Body of pancreas (tissue), 4 donors: Measurements from ENCODE around the gene ACSF2. TPM values are rescaled to one million over a fixed set of nuclear protein-coding genes. Genes with fewer than 3 reads are reported as not detected.
A peak's percentile ranks its signal among the peaks of the same experiment; 100 is the strongest.

Experiments
- ATAC-seq: fragments of 150-250 bp; one replicate; pipeline ENCODE4 v1.9.1; 2016
- DNase-seq, 4 donors: peaks; one replicate each; pipeline ENCODE4 v3.0.0-alpha.2; 2019
- H3K27ac ChIP-seq, 4 donors: fragments of 200-600 bp; sonication (generic); 1 replicate in 3 of 4; 2 replicates in 1 of 4; pipeline versions ENCODE4 v1.5.1 to v1.6.1; 2016 to 2019; ENCODE audit warnings: mild to moderate bottlenecking in 1 of 4, mixed read lengths in 1 of 4, moderate library complexity in 1 of 4
- H3K27me3 ChIP-seq, 2 donors: fragments of 200-600 bp; sonication (generic); one replicate each; pipeline ENCODE4 v1.6.0; 2016; ENCODE audit warnings: mild to moderate bottlenecking in 1 of 2
- H3K36me3 ChIP-seq, 2 donors: fragments of 200-600 bp; sonication (generic); replicated peaks in 1 of 2; 2 replicates each; pipeline ENCODE4 v1.5.1; 2016; ENCODE audit warnings: low read depth in 2 of 2; ENCODE audit not compliant: insufficient read depth in 1 of 2
- H3K4me1 ChIP-seq: fragments of 200-600 bp; sonication (generic); one replicate; pipeline ENCODE4 v1.6.0; 2016
- H3K4me3 ChIP-seq, 2 donors: fragments of 200-600 bp; sonication (generic); 1 replicate in 1 of 2; 2 replicates in 1 of 2; pipeline ENCODE4 v1.5.1; 2016 to 2019
- H3K9me3 ChIP-seq, 3 donors: fragments of 200-600 bp; sonication (generic); 1 replicate in 2 of 3; 2 replicates in 1 of 3; pipeline ENCODE4 v1.5.1; 2016
- POLR2A ChIP-seq, 3 donors: fragments of 450-650 bp; IDR thresholded peaks; one replicate each; pipeline ENCODE4 v1.6.1; 2016; ENCODE audit warnings: antibody characterized with exemption in 3 of 3, mild to moderate bottlenecking in 2 of 3
- WGBS, 2 donors: methylation state at CpG; one replicate each; pipeline ENCODE4 v1.1.5; 2017; 5-methylcytosine and 5-hydroxymethylcytosine counted together
- intact Hi-C: fragments of 100-400 bp; cut with DNase I; formaldehyde crosslinking; loops from one replicate; pipeline ENCODE4 v1.15.1; 2023
- total RNA-seq, 2 donors: library from RNA; depleted of rRNA; stranded (reverse); fragments of >200 nt; gene quantifications; one replicate each; pipeline ENCODE4 v1.1.0, GENCODE V29; 2016
- TF ChIP-seq, protein P1 (sequence below), 7 experiments: fragments of 450-650 bp in 4 of 7; fragments of 200-600 bp in 3 of 7; sonication (generic) in 3 of 7; IDR thresholded peaks; one replicate each; pipeline ENCODE4 v1.5.1; 2016 to 2019; ENCODE audit warnings: antibody characterized with exemption in 7 of 7

ACSF2 gene
- total RNA-seq, 2 donors from 2014 or later: 18.7 to 120 TPM

DNA sequence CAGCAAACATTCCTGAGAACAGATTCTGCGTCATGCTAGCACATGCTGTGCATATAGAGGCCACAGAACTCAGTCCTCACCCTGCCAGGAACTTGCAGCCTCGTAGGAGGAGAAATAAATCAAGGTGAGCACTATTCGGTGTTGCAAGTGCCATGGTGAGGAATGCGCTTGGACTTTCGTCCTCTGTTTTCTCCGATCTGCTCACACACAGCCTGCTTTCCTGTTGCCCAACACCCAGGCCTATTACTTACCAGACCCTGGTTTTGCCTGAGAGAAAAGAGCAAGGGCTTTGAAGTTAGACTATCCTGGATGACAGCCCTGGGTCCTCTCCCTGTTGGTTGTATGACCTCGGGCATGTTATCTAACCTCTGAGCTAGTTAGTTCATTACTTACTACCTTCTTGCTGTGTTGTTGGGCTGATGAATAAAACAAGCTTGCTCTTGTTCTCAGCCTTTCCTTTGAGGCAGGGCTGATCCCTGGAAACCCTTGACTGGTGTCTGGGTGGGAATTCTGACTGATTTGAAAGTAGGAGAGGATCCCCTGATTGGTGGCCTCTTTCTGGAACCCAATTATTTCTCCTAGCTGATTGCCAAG is 2.9 kb downstream of the ACSF2 start:
- H3K9me3 ChIP-seq: no peaks in the 10 kb centered on the region
- H3K36me3 ChIP-seq: no peaks in the 10 kb centered on the region
- no peak for ATAC-seq
- no peak for TF ChIP-seq POLR2A (IDR thresholded peaks at IDR 0.05)
- TF ChIP-seq, protein P1, sequence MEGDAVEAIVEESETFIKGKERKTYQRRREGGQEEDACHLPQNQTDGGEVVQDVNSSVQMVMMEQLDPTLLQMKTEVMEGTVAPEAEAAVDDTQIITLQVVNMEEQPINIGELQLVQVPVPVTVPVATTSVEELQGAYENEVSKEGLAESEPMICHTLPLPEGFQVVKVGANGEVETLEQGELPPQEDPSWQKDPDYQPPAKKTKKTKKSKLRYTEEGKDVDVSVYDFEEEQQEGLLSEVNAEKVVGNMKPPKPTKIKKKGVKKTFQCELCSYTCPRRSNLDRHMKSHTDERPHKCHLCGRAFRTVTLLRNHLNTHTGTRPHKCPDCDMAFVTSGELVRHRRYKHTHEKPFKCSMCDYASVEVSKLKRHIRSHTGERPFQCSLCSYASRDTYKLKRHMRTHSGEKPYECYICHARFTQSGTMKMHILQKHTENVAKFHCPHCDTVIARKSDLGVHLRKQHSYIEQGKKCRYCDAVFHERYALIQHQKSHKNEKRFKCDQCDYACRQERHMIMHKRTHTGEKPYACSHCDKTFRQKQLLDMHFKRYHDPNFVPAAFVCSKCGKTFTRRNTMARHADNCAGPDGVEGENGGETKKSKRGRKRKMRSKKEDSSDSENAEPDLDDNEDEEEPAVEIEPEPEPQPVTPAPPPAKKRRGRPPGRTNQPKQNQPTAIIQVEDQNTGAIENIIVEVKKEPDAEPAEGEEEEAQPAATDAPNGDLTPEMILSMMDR (IDR thresholded peaks at IDR 0.05): no peak
- peak in 3 of 4 donors; percentile 14 to 41 (median 23) for DNase-seq
- H3K27ac ChIP-seq: peak overlapping the region in 2 of 4 donors; percentile 51 to 60
- H3K4me1 ChIP-seq: peaks cover 50% of the 10 kb centered on the region
- no peak overlapping the region for H3K4me3 ChIP-seq
- no peaks in the 10 kb centered on the region for H3K27me3 ChIP-seq
- intact Hi-C loops: no loop called here
- WGBS, 2 donors: 66 to 75% methylated on average over 7 of the region's 7 CpGs

DNA sequence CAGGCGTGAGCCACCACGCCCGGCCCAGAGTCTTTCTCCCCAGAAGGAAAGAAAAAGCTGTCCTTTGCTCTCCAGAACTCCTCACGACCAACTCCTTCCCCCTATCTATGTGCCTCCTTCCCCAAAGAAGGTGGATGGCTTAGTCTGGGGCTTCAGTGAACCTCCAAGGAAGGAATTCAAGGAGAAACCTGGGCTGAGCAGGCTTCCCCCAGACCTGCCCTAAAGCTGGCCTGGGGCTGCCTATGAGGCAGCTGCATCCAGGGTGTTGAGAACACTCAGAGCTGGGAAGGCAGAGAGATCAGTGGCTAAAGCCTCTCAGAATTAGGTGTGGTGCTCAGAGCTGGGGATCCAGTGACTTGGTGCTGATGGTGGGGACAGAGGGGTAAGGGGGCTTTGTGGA is 3.8 kb downstream of the ACSF2 start:
- Histone ChIP-seq H3K27ac (peak overlapping the region in 2 of 4 donors; percentile 15 to 24), H3K4me3 (no peak overlapping the region), H3K9me3 (no peaks in the 10 kb centered on the region), H3K36me3 (no peaks in the 10 kb centered on the region), H3K27me3 (no peaks in the 10 kb centered on the region), H3K4me1 (peaks cover 42% of the 10 kb centered on the region)
- 80 to 88% methylated on average over 4 of the region's 4 CpGs for WGBS, 2 donors
- intact Hi-C loops: no loop called here
- DNase-seq (no peak), ATAC-seq (no peak)
- TF ChIP-seq, protein P1 (IDR thresholded peaks at IDR 0.05): no peak
- no peak for TF ChIP-seq POLR2A (IDR thresholded peaks at IDR 0.05)

DNA sequence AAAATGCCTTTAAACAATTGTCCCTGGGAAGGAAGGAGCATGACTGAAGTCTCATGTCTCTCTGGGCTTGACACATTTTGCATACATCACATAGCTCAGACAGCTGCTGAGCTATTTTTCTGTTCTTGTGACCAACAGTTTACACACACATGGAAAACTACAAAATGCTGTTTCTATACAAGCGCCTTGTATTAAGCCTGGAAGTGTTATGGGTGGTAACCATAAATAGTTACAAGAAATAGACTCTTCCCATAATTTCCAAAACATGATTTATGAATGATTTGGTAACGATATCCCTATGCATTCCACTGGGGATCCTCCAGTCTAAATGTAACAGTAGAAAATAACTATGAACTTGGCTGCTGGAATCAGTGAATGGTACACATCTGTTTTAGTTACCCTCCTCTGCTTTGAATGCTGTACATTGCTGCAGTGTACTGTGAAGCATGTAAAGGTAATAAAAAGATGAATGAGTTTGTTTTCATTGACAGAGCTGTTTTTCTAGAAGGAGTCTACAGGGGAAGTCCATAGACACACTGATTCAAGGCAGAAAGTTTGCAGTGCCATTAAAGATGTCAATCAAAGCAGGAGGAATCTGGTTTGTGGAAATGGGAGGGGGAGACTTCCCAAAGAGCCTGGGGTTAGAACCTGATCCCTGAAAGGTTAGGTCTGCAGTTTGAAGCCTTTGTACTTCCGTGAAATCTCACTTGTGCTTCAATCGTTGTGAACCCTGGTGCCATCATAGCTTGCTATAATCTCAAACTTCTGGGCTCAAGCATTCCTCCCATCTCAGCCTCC is 5.0 kb downstream of the ACSF2 start:
- ATAC-seq: no peak
- no peak for DNase-seq
- H3K4me3 ChIP-seq: no peak overlapping the region

DNA sequence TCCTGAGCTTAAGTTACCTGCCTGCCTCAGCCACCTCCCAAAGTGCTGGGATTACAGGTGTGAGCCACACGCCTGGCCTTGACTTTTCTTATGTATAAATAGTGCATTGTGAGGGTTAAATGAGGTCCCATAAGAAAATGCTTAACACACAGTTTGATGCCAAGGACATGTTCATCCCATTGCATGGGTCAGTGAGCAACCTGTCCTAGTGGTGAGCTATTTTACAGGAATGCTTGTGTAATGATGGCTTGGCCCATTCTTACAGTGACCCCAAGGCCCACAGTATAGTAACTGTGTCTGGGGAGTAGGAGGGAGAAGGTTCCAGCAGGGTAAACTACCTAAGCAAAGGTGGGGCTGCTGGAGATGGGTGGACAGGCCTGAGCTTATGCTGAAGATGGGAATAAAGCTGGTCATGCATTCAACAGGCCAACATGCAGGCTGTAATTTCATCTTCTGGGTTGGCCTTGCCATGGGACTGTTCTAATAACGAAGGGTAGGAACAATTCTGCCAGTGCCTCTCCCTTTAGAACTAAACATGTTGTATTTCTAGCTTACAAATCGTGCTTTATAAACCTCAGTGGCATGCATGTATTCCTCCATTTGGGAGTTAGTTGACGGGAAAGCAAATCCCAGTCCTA is 6.2 kb downstream of the ACSF2 start:
- H3K36me3 ChIP-seq: no peaks in the 10 kb centered on the region
- TF ChIP-seq, protein P1 (IDR thresholded peaks at IDR 0.05): no peak
- TF ChIP-seq POLR2A (IDR thresholded peaks at IDR 0.05): no peak
- intact Hi-C loops: no loop called here
- H3K4me1 ChIP-seq: peaks cover 22% of the 10 kb centered on the region
- no peak for DNase-seq
- no peak overlapping the region for H3K27ac ChIP-seq
- H3K27me3 ChIP-seq: no peaks in the 10 kb centered on the region
- 60 to 91% methylated on average over 4 of the region's 4 CpGs for WGBS, 2 donors
- no peak for ATAC-seq
- no peak overlapping the region for H3K4me3 ChIP-seq
- H3K9me3 ChIP-seq: no peaks in the 10 kb centered on the region

More for the DNA sequence above, 5.0 kb downstream of the ACSF2 start:
- Histone ChIP-seq H3K27ac (no peak overlapping the region), H3K36me3 (no peaks in the 10 kb centered on the region), H3K4me1 (peaks cover 31% of the 10 kb centered on the region), H3K27me3 (no peaks in the 10 kb centered on the region), H3K9me3 (no peaks in the 10 kb centered on the region)
- no peak for TF ChIP-seq POLR2A (IDR thresholded peaks at IDR 0.05)
- TF ChIP-seq, protein P1 (IDR thresholded peaks at IDR 0.05): no peak
- intact Hi-C loops: no loop called here
- 76 to 83% methylated on average over 4 of the region's 4 CpGs for WGBS, 2 donors
